HG02759 (cell line): ENCODE data around the gene MAN1C1.
"Not testable (repeated sequence)": the region's sequence is repeated elsewhere in the genome, so short reads cannot be mapped to it uniquely, and the experiment has no call there.

ENCODE experiments used
- ATAC-seq: cut with Tn5 transposase; IDR thresholded peaks from one replicate; pipeline ENCODE4 v1.9.1; 2021; ENCODE audit warnings: mild to moderate bottlenecking, moderate library complexity; ENCODE audit not compliant: unreplicated experiment

The MAN1C1 gene

GRCh38 chr1:25731626-25732370, 115.2 kb downstream of the MAN1C1 start:
- no peak for ATAC-seq

- ATAC-seq, result no peak
These were observed 116.2 kb downstream of the MAN1C1 start for GRCh38 chr1:25732821-25733220.

- no peak for ATAC-seq
These were observed 116.7 kb downstream of the MAN1C1 start for GRCh38 chr1:25733271-25733670.

GRCh38 chr1:25734991-25735390, 118.4 kb downstream of the MAN1C1 start:
- not testable (repeated sequence) for ATAC-seq

GRCh38 chr1:25735956-25736529, 119.5 kb downstream of the MAN1C1 start:
- no peak for ATAC-seq

- no peak for ATAC-seq
These were observed 120.5 kb downstream of the MAN1C1 start for GRCh38 chr1:25737130-25737529.

- no peak for ATAC-seq
These were observed 121.9 kb downstream of the MAN1C1 start for GRCh38 chr1:25738499-25738898.

GRCh38 chr1:25739341-25739740, 122.8 kb downstream of the MAN1C1 start:
- no peak for ATAC-seq

- no peak for ATAC-seq
These were observed 123.5 kb downstream of the MAN1C1 start for GRCh38 chr1:25740071-25740470.

GRCh38 chr1:25742316-25742715, 125.7 kb downstream of the MAN1C1 start:
- no peak for ATAC-seq

- no peak for ATAC-seq
These were observed 126.9 kb downstream of the MAN1C1 start for GRCh38 chr1:25743164-25744139.

GRCh38 chr1:25744140-25744581, 127.6 kb downstream of the MAN1C1 start:
- ATAC-seq, result no peak

GRCh38 chr1:25744636-25745425, 128.2 kb downstream of the MAN1C1 start:
- ATAC-seq, result no peak

GRCh38 chr1:25746299-25747045, 129.9 kb downstream of the MAN1C1 start:
- no peak for ATAC-seq

- ATAC-seq, result no peak
These were observed 130.6 kb downstream of the MAN1C1 start for GRCh38 chr1:25747046-25747719.

- ATAC-seq, result no peak
These were observed 132.1 kb downstream of the MAN1C1 start for GRCh38 chr1:25748531-25749205.

- no peak for ATAC-seq
These were observed 134.5 kb downstream of the MAN1C1 start for GRCh38 chr1:25750923-25751605.

GRCh38 chr1:25754470-25755181, 138.0 kb downstream of the MAN1C1 start:
- ATAC-seq, result no peak
